HG03196 (cell line): ENCODE data around the gene SLC30A7.
"Not testable (repeated sequence)": the region's sequence is repeated elsewhere in the genome, so short reads cannot be mapped to it uniquely, and the experiment has no call there.

Experiments
- ATAC-seq: cut with Tn5 transposase; IDR thresholded peaks from one replicate; pipeline ENCODE4 v1.9.1; 2021; ENCODE audit not compliant: unreplicated experiment

The SLC30A7 gene

GRCh38 chr1:100936194-100936967 is 40.5 kb downstream of the SLC30A7 start:
- no peak for ATAC-seq

GRCh38 chr1:100941098-100941527 is 45.2 kb downstream of the SLC30A7 start:
- no peak for ATAC-seq

DNA sequence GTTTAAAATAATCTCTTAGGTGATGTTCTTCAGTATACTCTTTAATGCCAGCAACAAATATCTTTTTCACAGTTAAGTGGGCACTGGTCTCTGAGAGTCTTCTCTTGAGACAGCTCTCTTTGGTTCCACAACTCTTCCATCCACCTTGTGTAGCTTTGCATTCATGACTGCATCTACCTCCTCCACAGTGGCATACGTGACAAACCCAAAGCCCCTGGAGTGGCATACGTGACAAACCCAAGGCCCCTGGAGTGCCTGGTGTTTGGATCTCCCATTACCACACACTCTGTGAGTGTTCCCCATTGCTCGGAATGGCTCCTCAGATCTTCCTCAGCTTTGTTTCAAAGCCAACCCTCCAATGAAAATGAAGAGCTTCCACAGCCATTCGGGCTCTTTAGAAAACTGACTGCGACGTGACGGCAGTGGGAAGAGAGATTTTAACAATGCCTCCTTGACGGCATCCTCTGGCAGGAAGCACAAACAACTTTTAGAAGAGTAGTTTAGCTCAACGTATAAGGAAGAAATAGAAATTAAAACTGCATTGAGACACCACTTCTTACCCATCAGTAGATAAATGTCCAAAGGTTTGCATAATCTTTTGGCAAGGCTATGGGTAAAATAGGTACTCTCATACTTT is 45.8 kb downstream of the SLC30A7 start:
- no peak for ATAC-seq

DNA sequence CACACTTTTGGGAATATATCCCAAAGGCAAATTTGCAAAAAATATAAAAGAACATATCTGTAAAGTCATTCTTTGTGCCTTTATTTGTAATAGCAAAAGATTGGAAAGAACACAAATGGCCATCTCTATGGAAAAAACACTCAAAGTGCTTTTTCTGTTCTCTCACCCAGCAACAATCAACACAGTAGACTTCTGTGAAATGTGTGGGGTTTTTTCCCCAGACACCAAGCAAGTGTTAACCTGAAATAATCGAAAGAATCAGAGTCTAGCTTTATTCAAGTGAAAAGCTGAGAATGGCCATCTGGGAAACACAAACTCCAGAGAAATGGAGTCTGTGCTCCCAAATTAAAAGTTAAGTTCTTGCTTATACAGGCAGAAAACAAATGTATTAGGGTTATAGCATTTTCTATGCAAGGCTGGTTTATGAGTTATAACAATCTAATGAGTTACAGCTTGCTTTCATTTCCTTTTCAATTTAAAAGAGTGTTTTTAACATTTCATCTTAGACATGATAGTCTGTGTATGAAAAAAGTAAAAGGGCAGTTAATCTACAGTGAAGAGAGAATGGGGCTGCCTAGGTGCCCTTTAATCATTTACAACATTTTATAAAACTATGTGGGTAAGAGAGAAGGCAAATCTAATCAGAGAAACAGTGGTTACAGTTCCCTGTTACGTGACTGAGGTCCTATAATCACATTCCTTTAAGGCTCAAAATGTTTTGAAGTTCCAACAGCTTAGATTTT is 46.6 kb downstream of the SLC30A7 start:
- ATAC-seq: no peak

DNA sequence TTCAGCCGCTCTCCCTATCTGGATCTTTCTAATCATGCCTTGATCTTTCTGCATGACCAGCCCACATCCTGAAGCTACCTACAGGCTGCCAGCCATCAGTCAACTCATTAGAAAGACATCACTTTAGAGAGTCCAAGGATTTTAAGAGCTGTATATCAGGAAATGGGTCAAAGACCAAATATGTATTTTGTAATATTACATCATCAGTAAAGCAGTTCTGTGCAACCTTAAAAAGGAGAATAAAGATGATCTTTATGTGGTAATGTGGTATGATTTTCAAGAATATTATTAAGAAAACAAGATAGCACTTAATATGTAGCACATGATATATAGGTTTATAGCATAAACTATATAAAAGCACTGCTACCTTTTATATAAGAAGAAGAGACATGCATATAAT is 47.6 kb downstream of the SLC30A7 start:
- no peak for ATAC-seq

GRCh38 chr1:100946064-100946463 is 50.2 kb downstream of the SLC30A7 start:
- not testable (repeated sequence) for ATAC-seq

DNA sequence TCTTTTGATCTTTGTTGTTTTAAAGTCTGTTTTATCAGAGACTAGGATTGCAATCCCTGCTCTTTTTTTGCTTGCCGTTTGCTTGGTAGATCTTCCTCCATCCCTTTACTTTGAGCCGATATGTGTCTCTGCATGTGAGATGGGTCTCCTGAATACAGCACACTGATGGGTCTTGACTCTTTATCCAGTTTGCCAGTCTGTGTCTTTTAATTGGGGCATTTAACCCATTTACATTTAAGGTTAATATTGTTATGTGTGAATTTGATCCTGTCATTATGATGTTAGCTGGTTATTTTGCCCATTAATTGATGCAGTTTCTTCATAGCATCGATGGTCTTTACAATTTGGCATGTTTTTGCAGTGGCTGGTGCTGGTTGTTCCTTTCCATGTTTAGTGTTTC is 51.9 kb downstream of the SLC30A7 start:
- not testable (repeated sequence) for ATAC-seq

GRCh38 chr1:100948721-100949405 is 53.0 kb downstream of the SLC30A7 start:
- ATAC-seq: not testable (repeated sequence)

DNA sequence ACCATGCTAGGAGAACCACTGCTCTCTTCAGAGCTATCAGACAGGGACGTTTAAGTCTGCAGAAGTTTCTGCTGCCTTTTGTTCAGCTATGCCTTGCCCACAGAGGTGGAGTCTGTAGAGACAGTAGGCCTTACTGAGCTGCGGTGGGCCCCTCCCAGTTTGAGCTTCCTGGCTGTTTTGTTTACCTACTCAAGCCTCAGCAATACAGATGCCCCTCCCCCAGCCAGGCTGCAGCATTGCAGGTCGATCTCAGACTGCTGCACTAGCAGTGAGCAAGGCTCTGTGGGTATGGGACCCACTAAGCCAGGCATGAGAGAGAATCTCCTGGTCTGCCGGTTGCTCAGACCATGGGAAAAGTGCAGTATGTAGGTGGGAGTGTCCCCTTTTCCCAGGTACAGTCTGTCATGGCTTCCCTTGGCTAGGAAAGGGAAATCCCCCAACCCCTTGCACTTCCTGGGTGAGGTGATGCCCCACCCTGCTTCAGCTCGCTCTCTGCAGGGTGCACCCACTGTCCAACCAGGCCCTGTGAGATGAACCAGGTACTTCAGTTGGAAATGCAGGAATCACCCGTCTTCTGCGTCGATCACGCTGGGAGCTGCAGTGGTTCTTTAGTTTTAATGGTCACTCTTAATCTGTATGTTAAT is 53.7 kb downstream of the SLC30A7 start:
- ATAC-seq: peak; percentile 84

GRCh38 chr1:100950337-100950736 is 54.4 kb downstream of the SLC30A7 start:
- ATAC-seq: no peak

DNA sequence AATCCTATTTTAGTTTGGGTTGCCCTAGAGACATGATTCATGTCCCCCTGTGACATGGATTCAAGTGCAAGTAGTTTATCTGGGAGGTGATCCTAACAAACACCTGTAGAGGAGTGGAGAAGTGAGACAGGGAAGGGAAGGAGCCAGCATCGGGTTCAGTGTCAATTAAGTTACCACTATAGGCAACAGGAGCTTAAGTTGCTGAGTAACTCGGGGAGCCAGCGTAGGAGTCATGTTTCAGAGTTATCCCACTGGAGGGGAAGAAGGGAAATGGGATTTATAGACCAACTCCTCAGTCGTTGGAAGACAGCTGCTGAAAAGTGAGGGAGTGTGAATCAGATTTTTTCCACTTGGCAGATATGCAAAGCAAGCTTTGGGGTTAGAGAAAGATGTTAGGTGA is 54.9 kb downstream of the SLC30A7 start:
- ATAC-seq: no peak

- no peak for ATAC-seq
Measured at GRCh38 chr1:100952104-100952745, 56.3 kb downstream of the SLC30A7 start.

DNA sequence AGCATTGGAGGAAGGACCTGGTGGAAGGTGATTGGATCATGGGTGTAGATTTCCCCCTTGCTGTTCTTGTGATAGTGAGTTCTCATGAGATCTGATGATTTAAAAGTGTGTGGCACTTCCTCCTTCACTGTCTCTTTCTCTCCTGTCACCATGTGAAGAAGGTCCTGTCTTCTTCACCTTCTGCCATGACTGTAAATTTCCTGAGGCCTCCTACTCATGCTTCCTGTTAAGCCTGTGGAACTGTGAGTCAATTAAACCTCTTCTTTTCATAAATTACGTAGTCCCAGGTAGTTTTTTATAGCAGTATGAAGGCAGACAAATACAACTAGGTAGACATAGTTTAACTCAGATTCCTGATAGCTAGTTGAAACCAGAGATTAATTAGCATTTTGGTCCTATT is 57.1 kb downstream of the SLC30A7 start:
- ATAC-seq: not testable (repeated sequence)

GRCh38 chr1:100953960-100954730 is 58.3 kb downstream of the SLC30A7 start:
- no peak for ATAC-seq

GRCh38 chr1:100955322-100955721 is 59.4 kb downstream of the SLC30A7 start:
- no peak for ATAC-seq

DNA sequence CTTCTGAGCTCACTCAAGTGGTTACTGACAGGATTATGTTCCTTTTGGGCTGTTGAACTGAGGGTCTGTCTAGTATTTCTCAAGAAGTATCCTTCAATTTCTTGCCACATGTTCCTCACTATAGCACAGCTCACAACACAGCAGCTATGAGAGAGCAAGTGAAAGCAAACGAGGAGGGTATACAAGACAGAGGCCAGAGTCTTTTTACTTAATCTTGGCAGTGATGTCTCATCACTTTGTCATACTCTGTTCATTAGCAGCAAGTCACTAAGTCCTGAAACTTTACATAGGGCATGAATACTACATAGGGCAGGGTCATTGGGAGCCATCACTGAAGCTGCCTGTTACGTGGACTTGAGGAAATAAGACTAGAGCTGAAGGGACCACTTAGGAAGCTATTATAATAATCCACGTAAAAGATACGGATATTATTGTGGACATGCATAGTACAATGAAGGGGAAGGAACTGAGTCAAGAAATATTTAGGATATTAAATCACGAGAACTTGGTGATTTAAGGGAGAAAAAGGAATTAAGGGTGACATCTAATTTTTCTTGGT is 63.7 kb downstream of the SLC30A7 start:
- no peak for ATAC-seq

DNA sequence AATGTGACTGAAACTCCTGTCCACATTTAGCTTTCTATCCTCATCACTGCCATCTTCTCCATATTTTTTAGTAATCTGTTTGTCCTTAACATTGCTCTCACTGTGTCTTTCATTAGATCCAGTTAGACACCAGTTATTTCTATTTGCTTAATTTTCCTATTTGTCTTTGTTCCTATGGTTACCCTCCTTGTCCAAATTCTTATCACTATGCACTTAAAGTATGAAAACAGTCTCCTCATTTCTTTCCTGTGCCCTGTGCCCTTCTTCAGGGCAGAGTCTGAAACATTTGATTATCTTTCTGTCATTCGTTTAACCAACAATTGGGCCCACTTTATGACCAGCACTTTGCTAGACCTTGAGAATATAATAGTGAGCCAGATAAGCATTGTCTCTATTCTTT is 64.2 kb downstream of the SLC30A7 start:
- no peak for ATAC-seq

GRCh38 chr1:100968621-100969020 is 72.7 kb downstream of the SLC30A7 start:
- no peak for ATAC-seq

- no peak for ATAC-seq
Measured at GRCh38 chr1:100969327-100969726, 73.4 kb downstream of the SLC30A7 start.
